HK-2 (cell line): ENCODE measurements around the gene AGK.
"Not testable (repeated sequence)": the region's sequence is repeated elsewhere in the genome, so short reads cannot be mapped to it uniquely, and the experiment has no call there.

Experiments
- DNase-seq: peaks from one replicate; pipeline ENCODE4 v3.0.0-alpha.2; 2018; ENCODE audit not compliant: unreplicated experiment

The AGK gene

GRCh38 chr7:141551782-141552181, 572 bp downstream of the AGK start:
- no peak for DNase-seq

- no peak for DNase-seq
Observed at GRCh38 chr7:141557360-141557759, 6.2 kb downstream of the AGK start.

- not testable (repeated sequence) for DNase-seq
Observed at GRCh38 chr7:141557831-141558531, 6.8 kb downstream of the AGK start.

GRCh38 chr7:141558544-141559183, 7.5 kb downstream of the AGK start:
- DNase-seq = no peak

- no peak for DNase-seq
Observed at GRCh38 chr7:141559961-141560360, 8.8 kb downstream of the AGK start.

- DNase-seq = no peak
Observed at GRCh38 chr7:141562036-141562435, 10.8 kb downstream of the AGK start.

- DNase-seq = no peak
Observed at GRCh38 chr7:141562543-141562942, 11.3 kb downstream of the AGK start.

GRCh38 chr7:141562972-141563371, 11.8 kb downstream of the AGK start:
- DNase-seq = no peak

GRCh38 chr7:141563956-141564623, 12.9 kb downstream of the AGK start:
- DNase-seq = no peak

GRCh38 chr7:141567432-141567831, 16.2 kb downstream of the AGK start:
- DNase-seq = no peak

GRCh38 chr7:141568227-141568626, 17.0 kb downstream of the AGK start:
- no peak for DNase-seq

- DNase-seq = no peak
Observed at GRCh38 chr7:141571059-141571458, 19.8 kb downstream of the AGK start.

- no peak for DNase-seq
Observed at GRCh38 chr7:141572175-141572574, 21.0 kb downstream of the AGK start.

GRCh38 chr7:141573511-141573910, 22.3 kb downstream of the AGK start:
- no peak for DNase-seq

- DNase-seq = no peak
Observed at GRCh38 chr7:141575164-141575563, 24.0 kb downstream of the AGK start.

GRCh38 chr7:141575654-141576448, 24.6 kb downstream of the AGK start:
- DNase-seq = no peak

- no peak for DNase-seq
Observed at GRCh38 chr7:141577043-141577839, 26.0 kb downstream of the AGK start.

- DNase-seq = not testable (repeated sequence)
Observed at GRCh38 chr7:141579953-141580352, 28.7 kb downstream of the AGK start.

- DNase-seq = not testable (repeated sequence)
Observed at GRCh38 chr7:141582063-141582462, 30.9 kb downstream of the AGK start.

- DNase-seq = no peak
Observed at GRCh38 chr7:141584935-141585334, 33.7 kb downstream of the AGK start.
